Esophagus (tissue), 2 donors: ENCODE measurements around the gene PTRH1. TPM values are rescaled to one million over a fixed set of nuclear protein-coding genes. Genes with fewer than 3 reads are reported as not detected.
A peak's percentile ranks its signal among the peaks of the same experiment; 100 is the strongest.

ENCODE experiments used
- H3K27ac ChIP-seq, 2 donors: one replicate each; pipeline ENCODE4 v1.5.1; 2013; ENCODE audit warnings: low read depth in 2 of 2, mild to moderate bottlenecking in 2 of 2, inconsistent platforms in 1 of 2, low read length in 1 of 2, moderate library complexity in 1 of 2
- H3K27me3 ChIP-seq, 2 donors: one replicate each; pipeline ENCODE4 v1.6.1; 2013; ENCODE audit warnings: low read length in 2 of 2, control low read depth in 1 of 2, mild to moderate bottlenecking in 1 of 2; ENCODE audit not compliant: insufficient read depth in 2 of 2, control insufficient read depth in 1 of 2
- H3K36me3 ChIP-seq, 2 donors: one replicate each; pipeline ENCODE4 v1.6.1; 2013; ENCODE audit warnings: low read length in 1 of 2; ENCODE audit not compliant: control insufficient read depth in 2 of 2, insufficient read depth in 2 of 2
- H3K4me1 ChIP-seq, 2 donors: one replicate each; pipeline ENCODE4 v1.6.1; 2013; ENCODE audit warnings: low read length in 1 of 2; ENCODE audit not compliant: control insufficient read depth in 2 of 2, insufficient read depth in 2 of 2
- H3K4me3 ChIP-seq, 2 donors: one replicate each; pipeline ENCODE4 v1.5.1; 2013; ENCODE audit warnings: low read length in 2 of 2, mild to moderate bottlenecking in 2 of 2, low read depth in 1 of 2, moderate library complexity in 1 of 2
- H3K9me3 ChIP-seq, 2 donors: one replicate each; pipeline ENCODE4 v1.6.1; 2013; ENCODE audit warnings: mild to moderate bottlenecking in 2 of 2, low read depth in 1 of 2, low read length in 1 of 2, moderate library complexity in 1 of 2; ENCODE audit not compliant: control insufficient read depth in 2 of 2, insufficient read depth in 1 of 2
- WGBS, 2 donors: extraction: QIAGEN DNeasy Blood & Tissue Kit; methylation state at CpG; one replicate each; pipeline ENCODE4 v1.1.7; 2013; 5-methylcytosine and 5-hydroxymethylcytosine counted together
- polyA plus RNA-seq, 2 donors: library from polyadenylated mRNA; stranded (reverse); fragments of 200-250 nt; gene quantifications; one replicate each; pipeline ENCODE4 v1.2.3, GENCODE V29; 2013
- donor health status: healthy with polysubstance abuse.
- donor health status: Bipolar disorder and iron deficiency.

PTRH1 gene
- polyA plus RNA-seq, 2 donors: 6.2 to 15.1 TPM

DNA sequence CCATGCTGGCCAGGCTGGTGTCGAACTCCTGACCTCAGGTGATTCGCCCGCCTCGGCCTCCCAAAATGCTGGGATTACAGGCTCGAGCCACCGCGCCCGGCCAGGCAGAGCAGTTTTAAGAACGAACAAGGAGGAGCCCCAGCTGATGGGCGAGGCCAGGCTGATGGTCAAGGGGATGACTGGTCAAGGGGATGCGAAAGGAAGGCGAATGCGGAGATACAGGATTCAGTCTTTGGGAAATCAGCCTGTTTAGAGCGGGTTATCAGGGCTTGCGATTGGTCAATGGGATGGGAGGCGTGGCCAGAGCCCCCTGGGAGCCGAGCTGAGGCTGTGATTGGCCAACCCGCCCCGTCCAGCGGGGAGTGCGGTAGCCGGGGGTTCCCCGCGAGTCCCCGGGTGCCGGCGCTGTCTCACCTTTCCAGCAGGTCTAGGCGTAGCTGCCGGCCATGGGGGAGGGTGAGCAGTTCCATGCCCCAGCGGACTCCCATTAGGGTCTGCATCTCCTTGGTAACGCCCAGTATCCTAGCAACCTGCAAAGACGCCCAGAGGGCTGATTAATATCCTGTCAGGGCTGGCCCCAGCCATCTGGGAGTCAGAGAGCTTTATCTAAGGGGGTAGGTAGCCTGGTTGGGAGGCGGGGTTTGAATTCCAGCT lies 27.1 kb upstream of the PTRH1 start:
- H3K9me3 ChIP-seq: no peaks in the 10 kb centered on the region
- no peak overlapping the region for H3K27ac ChIP-seq
- peaks cover 0 to 2% of the 10 kb centered on the region in 2 donors for H3K36me3 ChIP-seq
- 35 to 41% methylated on average over 33 of the region's 33 CpGs for WGBS, 2 donors
- H3K27me3 ChIP-seq: no peaks in the 10 kb centered on the region
- no peak overlapping the region for H3K4me3 ChIP-seq
- peaks cover 0 to 11% of the 10 kb centered on the region in 2 donors for H3K4me1 ChIP-seq

DNA sequence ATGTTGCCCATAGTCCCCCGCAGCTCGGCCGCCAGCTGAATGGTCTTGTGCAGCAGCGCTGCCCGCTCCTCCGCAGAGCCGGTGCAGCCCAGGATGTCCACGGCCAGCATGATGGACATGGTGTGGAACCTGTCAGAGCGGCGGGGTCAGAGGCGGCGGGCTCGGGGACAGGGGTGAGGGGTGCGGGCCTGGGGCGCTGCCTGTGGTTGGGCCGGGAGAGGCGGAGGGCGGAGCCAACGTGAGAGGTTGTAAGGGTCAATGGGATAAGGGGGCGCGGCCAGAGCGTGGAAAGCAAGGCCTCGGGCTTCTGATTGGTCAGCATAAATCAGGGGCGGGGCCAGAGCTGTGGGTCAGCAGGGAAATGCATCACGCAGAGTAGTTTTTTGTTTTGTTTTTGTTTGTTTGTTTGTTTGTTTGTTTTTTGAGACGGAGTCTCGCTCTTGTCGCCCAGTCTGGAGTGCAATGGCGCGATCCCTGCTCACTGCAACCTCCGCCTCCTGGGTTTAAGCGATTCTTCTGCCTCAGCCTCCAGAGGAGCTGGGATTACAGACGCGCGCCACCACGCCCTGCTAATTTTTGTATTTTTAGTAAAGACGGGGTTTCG lies 26.5 kb upstream of the PTRH1 start:
- Histone ChIP-seq H3K9me3 (no peaks in the 10 kb centered on the region), H3K4me1 (peaks cover 0 to 11% of the 10 kb centered on the region in 2 donors), H3K27me3 (no peaks in the 10 kb centered on the region), H3K27ac (no peak overlapping the region), H3K4me3 (no peak overlapping the region), H3K36me3 (peaks cover 0 to 2% of the 10 kb centered on the region in 2 donors)
- 58 to 68% methylated on average over 38 of the region's 38 CpGs for WGBS, 2 donors

DNA sequence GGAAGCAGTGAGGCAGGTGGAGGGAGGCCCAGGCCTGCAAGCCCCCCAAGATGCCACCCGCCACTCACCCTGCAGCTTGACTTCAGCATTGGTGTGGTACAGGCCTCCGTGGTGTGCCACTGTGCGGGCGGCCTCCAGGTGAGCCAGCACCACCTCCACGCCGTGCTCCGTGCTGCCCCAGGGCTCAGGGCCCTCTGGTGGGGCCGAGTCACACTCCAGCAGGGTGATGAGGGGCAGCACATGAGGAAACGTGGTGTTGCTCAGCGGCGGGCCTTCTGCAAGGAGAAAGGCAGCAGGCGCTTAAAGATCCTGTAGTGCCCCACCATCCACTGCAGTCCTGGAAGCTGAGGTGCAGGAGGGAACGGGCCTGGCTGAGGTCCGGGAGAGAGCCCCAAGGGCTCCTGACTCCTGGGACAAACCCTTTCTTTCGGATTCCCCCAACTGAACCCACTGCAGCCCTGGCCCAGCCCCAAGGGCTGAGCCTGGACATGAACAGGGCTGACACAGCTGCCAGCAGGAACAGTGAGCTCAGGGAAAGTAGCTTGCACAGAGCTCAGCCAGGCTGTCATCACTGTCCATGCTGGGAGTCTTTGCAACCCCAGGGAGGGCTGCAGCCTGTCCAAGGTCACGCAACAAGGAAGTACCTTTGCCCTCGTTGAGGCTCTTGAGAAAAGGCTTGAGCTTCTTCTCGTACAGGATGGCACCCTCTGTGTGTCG lies 24.3 kb upstream of the PTRH1 start:
- peak overlapping the region; percentile 72 to 83 for H3K27ac ChIP-seq
- WGBS, 2 donors: 54 to 65% methylated on average over 17 to 19 of the region's 19 CpGs

DNA sequence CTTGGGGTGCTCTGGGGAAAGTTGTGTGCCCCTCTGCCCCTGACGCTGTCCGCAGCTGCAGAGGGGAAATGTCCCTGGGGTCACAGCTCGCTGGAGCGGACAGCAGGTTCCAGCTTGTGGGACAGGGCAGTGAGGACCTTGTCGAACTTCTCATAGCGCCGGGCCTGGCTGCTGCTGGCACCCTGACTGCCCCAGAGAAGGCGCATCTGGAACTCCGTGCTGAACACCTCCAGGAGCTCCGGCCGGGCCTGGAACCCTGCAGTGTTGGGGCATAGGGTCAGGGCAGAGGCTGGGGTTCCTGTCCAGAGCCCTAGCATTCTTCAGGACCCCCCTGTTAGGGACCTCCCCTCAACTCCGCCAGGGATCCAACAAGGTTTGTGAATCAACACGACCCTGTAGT lies 23.2 kb upstream of the PTRH1 start:
- Histone ChIP-seq H3K27me3 (no peaks in the 10 kb centered on the region), H3K36me3 (peaks cover 0 to 2% of the 10 kb centered on the region in 2 donors), H3K4me3 (no peak overlapping the region), H3K27ac (no peak overlapping the region), H3K9me3 (no peaks in the 10 kb centered on the region), H3K4me1 (peaks cover 5 to 17% of the 10 kb centered on the region in 2 donors)
- 86 to 89% methylated on average over 13 of the region's 13 CpGs for WGBS, 2 donors

More for the DNA sequence above, 24.3 kb upstream of the PTRH1 start:
- no peaks in the 10 kb centered on the region for H3K27me3 ChIP-seq
- no peak overlapping the region for H3K4me3 ChIP-seq
- H3K4me1 ChIP-seq: peaks cover 0 to 11% of the 10 kb centered on the region in 2 donors
- no peaks in the 10 kb centered on the region for H3K9me3 ChIP-seq
- H3K36me3 ChIP-seq: peaks cover 0 to 2% of the 10 kb centered on the region in 2 donors

DNA sequence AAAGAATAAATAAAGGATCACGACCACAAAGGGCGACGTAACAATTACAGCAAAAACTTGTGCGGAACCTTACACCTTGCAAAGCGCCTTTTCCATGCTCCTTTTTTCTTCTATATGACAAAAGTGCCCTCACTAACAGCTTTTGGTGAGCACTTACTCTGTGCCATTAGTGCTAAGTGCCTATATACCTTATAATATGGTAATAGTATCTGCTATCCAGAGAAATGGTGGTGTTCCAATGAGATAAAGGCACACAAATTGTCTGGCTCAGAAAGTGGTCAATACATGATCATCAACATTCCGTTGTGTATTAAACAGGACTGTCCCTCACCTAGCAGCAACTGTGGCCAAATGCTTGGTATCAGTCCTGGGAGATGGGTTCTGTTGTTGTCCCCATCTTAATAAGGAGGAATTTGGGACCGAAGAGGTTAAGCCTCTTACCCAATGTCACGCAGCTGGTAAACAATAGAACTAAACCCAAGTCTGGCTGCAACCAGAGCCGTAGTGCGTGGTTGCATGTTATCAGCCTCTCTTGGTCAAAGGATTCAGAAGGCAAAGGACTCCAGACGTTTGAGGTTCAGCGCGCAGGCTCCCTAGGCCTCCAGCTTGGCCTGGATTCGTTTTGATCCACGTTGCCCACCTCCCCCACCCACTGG lies 20.2 kb upstream of the PTRH1 start:
- Histone ChIP-seq H3K36me3 (peaks cover 3 to 11% of the 10 kb centered on the region in 2 donors), H3K4me3 (no peak overlapping the region), H3K9me3 (no peaks in the 10 kb centered on the region)

DNA sequence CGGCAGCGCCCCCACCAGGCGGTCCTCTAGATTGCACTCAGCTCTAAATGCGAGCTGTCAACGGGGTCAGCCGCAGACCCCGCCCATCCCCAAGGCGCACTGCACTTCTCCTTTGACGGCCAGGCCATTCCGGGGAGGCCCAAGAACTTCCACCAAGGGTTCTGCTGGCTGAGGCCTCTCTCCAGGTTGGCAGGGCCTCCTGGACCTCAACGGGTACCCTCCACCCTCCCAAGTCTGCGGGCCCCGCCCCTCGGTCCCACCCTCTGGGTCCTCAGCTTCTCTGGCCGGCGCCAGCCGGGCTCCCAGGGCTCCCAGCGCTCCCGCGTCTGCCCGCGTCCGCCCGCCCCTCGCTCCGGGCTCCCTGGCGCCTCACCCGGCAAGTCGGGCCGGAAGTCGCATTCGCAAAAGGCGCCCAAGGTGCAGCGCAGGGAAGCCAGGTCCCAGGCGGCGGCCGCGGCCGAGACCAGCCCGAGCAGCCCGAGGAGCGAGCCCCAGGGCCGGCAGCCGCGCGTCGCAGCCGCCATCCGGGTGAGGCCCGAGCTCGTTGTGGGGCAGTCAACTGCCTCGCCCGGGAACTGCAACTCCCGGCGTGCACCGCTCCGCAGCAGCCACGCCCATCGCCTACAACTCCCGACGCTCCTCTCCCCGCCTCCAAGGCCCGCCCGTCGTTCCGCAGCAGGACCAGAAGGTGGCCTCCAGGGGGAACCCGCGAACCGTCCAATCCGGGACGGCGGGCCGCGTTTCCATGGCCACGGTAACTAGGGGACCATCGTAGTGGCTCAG lies 19.5 kb upstream of the PTRH1 start, which contains the start of gene TOR2A:
Gene TOR2A (minus strand): TSS at position 548 of the 783 bp plus-strand sequence. CDS start 24 bp downstream, at position 524.
- H3K4me3 ChIP-seq: peak within 1 kb of the TSS; percentile 65 to 67
- H3K36me3 ChIP-seq: peaks cover 3 to 11% of the 10 kb centered on the region in 2 donors
- no peaks in the 10 kb centered on the region for H3K9me3 ChIP-seq
- WGBS, 2 donors: 0 to 1% methylated on average over 69 to 76 of the region's 76 CpGs
- H3K27me3 ChIP-seq: no peaks in the 10 kb centered on the region
- peak within 1 kb of the TSS; percentile 94 to 98 for H3K27ac ChIP-seq
- peaks cover 5 to 6% of the 10 kb centered on the region in 2 donors for H3K4me1 ChIP-seq

More for the DNA sequence above, 20.2 kb upstream of the PTRH1 start:
- H3K27ac ChIP-seq: peak overlapping the region in 1 of 2 donors; percentile 8
- no peaks in the 10 kb centered on the region for H3K27me3 ChIP-seq
- peaks cover 5 to 10% of the 10 kb centered on the region in 2 donors for H3K4me1 ChIP-seq
- 22 to 26% methylated on average over 15 of the region's 15 CpGs for WGBS, 2 donors

DNA sequence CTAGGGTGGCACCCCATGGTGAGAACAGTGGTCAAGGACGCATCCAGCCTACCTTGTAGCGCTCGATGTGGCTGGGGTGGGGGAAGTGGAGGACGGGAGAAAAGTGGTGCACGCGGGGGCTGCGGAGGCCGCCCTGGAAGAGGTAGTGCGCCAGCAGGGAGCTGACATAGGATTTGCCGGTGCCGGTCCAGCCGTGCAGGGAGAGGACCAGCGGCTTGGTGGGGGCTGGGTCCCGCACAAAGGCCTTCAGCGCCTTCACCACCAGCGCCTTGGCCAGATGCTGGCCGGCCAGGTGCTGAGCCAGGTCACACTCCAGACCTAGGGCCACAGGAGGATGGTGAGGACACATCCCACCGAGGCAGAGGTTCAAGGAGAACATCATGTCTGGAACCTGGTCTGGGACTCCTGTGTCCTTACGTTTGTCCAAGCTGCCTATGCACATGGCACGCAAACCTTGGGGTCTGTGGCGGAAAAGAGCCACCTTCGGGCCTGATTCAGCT lies 18.8 kb upstream of the PTRH1 start:
- peaks cover 5 to 6% of the 10 kb centered on the region in 2 donors for H3K4me1 ChIP-seq
- H3K4me3 ChIP-seq: peak overlapping the region; percentile 65 to 67
- 46 to 51% methylated on average over 22 of the region's 22 CpGs for WGBS, 2 donors
- H3K36me3 ChIP-seq: peaks cover 3 to 11% of the 10 kb centered on the region in 2 donors
- no peaks in the 10 kb centered on the region for H3K27me3 ChIP-seq
- no peaks in the 10 kb centered on the region for H3K9me3 ChIP-seq
- peak overlapping the region; percentile 94 to 98 for H3K27ac ChIP-seq

DNA sequence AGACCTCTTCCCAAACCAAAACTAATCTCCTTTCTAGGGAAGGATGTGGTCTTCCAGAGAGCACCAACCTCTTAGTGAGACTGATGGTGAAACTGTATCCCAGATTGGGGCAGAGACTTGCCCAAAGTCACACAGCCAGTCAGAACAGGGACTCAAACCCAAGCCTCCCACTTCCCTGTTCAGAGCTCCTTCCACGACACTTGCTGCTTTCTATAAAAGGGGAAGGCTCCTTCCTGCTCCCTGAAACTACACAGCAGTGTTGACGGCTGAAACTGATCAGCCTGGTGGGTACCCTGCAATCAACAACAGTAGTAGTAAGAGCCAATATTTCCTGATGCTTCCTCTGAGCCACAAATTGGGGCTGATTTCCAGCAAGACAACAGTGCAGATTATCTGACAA lies 18.2 kb upstream of the PTRH1 start:
- H3K4me1 ChIP-seq: peaks cover 5 to 6% of the 10 kb centered on the region in 2 donors
- H3K9me3 ChIP-seq: no peaks in the 10 kb centered on the region
- peaks cover 3 to 11% of the 10 kb centered on the region in 2 donors for H3K36me3 ChIP-seq
- no peaks in the 10 kb centered on the region for H3K27me3 ChIP-seq
- no peak overlapping the region for H3K27ac ChIP-seq
- 76 to 84% methylated on average over 2 of the region's 2 CpGs for whole genome bisulfite sequencing, 2 donors
- H3K4me3 ChIP-seq: no peak overlapping the region
